CD4-positive, alpha-beta T cell treated with Interleukin-15 for 1 hour (primary cell): ENCODE measurements around the gene PHLDB1.

Source experiments
- DNase-seq: peaks from one replicate; pipeline ENCODE4 v3.0.0-alpha.2; 2020

PHLDB1 gene

DNA sequence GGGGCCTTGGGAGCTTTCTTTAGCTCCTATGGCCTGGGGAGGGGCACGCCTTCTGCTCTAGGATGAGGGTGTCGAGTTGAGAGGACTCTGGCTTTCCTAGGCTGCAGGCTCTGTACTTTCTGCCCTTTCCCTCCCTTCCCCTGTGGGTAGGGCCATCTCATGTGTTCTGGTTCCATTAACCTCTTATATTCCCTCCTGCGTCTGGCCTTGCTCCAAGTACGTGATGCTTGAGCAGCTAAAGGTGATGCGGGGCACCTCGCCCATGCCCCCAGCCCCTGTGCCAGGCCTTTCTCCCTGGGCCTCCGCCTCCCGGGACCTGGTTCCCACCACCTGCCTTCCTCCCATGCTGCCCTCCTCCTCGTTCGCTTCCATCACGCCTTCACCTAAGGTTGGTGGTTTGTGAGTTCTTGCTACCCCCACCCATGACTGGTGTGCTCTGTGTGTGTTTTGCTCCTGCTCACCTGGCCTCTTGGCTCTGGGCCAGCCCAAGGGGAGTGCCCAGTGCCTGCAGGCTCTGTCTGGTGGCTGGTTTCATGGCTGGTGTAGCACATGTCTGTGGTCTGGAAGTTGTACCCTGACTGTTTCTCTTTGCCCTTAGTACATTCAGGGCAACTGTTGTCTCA, 34.1 kb downstream of the PHLDB1 start:
- DNase-seq = no peak

GRCh38 chr11:118643142-118643994, 36.0 kb downstream of the PHLDB1 start:
- DNase-seq = no peak

DNA sequence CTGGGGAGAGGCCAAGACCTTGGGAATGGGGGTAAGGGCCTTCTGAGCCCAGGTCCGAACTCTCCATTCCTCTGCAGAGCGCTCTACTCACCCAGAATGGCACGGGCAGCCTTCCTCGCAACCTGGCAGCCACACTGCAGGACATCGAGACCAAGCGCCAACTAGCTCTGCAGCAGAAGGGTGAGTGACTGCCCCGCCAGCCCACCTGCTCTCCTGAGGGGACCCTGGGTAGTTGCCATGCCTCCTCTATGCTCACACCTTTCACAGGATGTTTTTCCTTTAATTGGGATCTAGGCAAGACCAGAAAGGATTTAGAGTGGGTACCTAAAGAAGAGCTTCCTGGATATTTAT, 36.6 kb downstream of the PHLDB1 start:
- no peak for DNase-seq

- DNase-seq = no peak
Observed at GRCh38 chr11:118644496-118644895, 37.1 kb downstream of the PHLDB1 start.

DNA sequence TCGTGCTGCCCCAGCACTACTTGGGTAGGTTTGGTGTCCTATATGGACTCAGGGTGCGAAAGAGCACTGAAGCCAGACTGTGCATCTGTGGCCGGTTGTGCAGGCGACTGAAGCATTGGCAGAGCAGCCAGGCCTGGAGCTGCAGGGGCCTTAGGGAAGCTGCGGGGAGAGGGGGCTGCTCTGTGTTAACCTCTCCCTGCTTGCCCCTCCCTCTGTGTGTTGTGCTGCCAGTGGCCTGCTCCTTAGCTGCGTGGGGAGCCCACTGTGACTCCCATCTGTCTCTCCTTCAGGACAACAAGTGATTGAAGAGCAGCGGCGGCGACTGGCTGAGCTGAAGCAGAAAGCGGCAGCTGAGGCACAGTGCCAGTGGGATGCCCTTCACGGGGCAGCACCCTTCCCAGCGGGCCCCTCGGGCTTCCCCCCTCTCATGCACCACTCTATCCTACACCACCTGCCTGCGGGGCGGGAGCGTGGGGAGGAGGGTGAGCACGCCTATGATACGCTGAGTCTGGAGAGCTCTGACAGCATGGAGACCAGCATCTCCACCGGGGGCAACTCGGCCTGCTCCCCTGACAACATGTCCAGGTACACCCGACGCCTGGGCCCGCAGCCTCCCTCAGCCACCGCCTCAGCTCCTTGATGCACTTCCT, 37.8 kb downstream of the PHLDB1 start:
- DNase-seq = no peak

DNA sequence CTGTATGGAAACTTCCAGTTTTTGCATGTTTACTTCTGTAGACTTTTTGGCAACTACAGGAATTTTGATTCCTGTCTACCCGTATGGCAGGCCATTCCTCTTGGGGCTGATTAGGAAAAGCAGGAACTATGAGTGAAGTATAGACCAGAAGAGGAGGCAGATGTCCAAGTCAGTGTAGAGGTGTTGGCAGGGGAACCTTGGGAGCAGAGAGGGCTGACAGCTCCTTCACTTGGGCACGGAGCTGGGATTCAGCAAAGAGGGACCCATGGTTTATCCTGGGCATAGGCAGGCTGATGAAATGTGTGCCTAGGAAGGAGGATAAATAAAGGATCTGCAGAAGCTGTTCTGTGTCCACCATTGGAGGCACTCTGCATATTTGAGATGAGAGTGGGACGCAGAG, 39.0 kb downstream of the PHLDB1 start:
- DNase-seq = no peak

GRCh38 chr11:118648291-118648690, 40.9 kb downstream of the PHLDB1 start:
- no peak for DNase-seq

DNA sequence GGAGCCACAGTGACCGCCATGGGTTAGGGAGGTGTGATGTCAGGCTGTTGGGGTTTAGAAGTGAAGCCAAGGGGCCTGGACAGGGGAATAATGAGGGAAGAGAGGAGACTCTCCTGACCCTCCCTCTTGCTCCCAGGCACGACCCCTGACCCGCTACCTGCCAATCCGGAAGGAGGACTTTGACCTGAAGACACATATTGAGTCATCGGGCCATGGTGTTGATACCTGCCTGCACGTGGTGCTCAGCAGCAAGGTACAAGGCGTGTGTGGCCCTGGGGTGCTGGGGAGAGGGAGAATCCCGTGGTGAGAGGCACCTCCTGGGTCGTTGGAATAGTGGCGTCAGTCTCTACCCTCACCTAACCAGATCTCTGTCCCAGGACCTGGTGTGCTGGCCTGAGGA, 42.5 kb downstream of the PHLDB1 start:
- no peak for DNase-seq

GRCh38 chr11:118650366-118650765, 43.0 kb downstream of the PHLDB1 start:
- DNase-seq = no peak

- no peak for DNase-seq
Observed at GRCh38 chr11:118651820-118652219, 44.4 kb downstream of the PHLDB1 start.

- no peak for DNase-seq
Observed at GRCh38 chr11:118652681-118653181, 45.3 kb downstream of the PHLDB1 start.

- DNase-seq = no peak
Observed at GRCh38 chr11:118653684-118654390, 46.4 kb downstream of the PHLDB1 start.

DNA sequence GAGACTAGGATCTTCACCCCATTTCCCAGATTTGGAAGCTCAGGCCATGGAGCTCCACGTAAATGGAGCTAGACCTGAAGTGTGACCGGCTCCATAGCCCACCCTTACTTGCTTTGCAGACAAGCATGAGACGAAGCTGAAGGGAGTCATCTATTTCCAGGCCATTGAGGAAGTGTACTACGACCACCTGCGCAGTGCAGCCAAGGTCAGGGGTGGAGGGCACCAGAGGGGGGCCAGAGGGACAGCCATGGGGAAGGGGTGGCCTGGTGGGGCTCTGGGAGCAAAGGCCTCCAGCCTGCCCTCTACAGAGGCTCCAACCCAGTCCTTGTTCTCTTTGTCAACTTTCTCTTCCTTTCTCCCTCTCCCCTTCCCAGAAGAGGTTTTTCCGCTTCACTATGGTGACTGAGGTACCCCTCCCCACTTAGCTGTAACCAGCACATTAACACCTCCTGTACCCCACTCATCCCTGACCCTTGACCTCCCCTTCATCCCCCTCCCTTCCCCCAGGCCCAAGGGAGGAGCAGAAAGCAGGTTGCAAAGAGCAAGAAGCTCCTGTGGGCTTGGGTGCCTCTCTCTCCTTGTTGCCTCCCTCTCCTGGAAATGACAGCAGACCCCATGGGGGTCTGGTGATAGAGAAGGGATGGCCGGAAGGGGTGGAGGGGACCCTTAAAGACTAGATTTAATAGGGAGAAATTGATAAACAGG, 48.2 kb downstream of the PHLDB1 start:
- DNase-seq = no peak

DNA sequence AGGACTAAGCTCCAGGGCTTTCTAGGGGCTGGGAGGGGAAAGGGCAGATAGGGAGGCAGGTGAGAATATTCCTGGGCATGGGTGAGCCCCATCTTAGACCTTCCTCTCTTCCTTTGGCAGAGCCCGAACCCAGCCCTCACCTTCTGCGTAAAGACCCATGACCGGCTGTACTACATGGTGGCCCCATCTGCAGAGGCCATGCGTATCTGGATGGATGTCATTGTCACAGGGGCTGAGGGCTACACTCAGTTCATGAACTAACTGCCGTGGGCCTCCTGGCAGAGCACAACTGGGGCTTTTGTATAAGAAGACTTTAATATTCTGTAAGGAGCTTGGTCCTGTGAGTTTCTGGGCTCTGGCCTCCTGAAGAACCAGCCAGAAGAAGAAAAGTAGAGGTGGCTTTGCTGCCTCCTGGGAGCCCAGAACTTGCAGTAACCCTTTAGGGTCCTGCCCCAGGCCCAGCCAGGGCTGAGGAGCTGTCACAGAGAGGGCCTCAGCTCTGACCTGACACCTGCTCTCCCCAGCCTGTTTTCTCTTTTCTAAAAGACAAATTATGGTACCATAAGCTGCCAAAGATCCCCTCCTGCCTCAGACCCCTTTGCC, 49.2 kb downstream of the PHLDB1 start:
- DNase-seq = no peak

DNA sequence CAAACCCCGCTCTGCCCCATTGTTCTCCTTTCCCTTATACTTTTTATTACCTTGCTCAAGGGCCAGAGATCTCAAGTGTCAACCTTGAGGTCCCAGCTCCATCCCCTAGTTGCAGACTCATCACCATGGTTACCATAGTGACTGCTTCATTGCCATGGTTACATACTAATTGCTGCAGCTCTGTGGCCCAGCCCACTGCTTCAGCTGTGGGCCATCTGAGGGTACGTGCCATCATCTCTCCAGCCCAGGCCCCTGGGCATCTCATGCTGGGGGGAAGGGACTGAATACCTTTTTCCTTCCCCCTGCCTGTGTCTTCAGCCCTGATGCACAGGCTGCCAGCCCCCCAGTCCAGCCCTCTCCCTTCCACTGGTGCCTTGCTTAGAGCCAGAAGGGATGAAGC, 49.8 kb downstream of the PHLDB1 start:
- DNase-seq = no peak

DNA sequence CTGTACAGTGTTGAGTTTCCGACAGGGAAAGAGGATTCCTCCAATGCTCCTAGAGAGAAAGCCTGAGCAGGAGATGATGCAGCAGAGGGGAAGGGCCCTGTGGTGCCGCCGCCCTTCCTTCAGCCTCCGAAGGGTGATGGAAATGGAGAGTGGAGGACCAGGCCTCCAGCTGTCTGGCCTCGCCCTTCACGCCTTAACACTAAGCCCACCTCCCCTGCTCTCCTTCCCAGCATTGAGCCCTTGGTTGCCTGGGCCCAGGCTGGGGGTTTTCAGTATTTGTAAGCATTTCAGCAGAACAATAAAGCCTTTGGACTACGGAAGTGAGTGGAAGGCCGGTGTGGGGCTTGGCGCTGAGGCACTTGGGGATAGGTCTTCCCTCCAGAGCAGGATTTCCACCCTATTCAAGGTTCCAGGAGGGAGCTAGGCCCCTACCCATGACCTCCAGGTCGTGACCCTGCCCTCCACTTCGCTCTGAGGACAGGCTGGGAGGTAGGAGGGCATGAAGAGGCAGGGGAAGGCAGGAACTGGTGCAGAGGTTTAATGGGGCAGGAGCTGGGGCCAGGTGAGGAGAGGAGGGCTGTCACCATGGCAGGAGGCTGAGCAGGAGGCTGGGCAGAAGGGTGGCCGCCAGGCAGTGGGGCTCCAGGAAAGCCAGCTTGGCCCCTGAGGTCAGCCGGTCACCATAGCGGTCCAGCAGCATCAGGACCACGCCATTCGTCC, 50.5 kb downstream of the PHLDB1 start:
- DNase-seq = no peak

- no peak for DNase-seq
Observed at GRCh38 chr11:118658429-118659313, 51.3 kb downstream of the PHLDB1 start.

DNA sequence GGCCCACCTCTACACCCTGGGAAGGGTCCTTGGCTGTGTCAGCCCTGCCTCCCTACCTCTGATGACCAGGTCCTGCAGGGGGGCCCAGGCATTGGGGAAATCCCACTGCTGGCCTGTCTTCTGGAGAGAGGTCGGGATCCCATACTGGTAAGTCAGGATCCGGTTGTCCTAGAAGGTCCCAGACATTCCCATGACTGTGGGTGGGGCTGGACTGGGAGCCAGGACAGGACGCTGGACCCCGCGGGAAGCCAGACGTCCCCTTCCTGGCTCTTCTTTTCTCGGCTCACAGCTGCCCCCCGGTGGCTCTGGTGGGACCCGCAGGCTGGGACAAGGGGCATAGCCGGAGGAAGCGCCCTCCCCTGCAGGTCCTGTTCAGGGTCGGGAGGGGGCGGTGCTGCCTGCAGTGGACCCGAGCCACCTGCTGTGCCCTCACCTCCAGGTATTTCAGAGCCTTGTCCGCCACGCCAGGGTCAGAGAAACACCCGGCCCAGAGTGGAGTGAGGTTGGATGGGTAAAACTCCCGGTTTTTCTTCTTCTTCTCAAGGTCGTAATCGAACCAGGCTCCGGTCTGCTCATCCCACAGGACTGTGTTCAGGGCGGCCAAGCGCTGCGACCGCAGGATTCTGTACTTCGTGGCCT, 52.0 kb downstream of the PHLDB1 start:
- peak; percentile 84 for DNase-seq

DNA sequence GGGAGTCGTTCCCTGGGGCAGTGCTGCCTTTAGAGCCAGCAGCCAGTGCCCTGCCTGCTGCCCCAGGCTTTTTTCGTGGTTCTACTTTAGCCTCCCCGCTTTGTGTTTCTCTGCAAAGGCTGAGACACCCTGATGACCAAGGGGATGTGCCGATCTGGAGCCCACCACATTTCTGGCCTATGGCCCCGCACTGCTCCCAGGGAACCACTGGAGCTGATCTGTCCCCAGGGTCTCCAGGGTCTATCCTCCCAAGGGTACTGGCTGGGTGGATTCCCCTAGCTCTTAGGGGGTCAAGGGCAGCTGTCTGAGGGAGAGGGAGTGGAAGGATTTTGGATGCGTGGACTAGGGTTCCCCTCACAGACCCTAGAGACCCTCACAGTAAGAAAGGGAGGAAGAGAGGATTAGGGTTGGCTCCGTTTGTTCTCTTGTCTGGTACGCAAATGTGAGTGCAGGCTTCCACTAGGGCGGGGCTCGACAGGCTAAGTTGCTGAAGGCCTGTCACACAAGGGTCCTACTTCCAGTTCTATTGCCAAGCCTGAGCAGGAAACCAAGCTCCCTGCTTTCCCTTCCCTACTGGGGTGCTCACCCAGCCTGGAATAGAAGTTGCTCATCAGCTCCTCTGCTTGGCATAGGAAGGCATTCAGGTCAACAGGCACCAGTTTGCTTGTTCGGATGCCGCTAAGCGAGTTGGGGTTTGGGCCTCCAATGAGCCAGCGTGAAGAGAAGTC, 52.7 kb downstream of the PHLDB1 start:
- DNase-seq = no peak
